Measurements from ENCODE around the gene SDHAF3.
A peak's percentile ranks its signal among the peaks of the same experiment; 100 is the strongest.
"Not testable (repeated sequence)": the region's sequence is repeated elsewhere in the genome, so short reads cannot be mapped to it uniquely, and the experiment has no call there.

SDHAF3 gene

GRCh38 chr7:97126483-97127171 is 9.1 kb downstream of the SDHAF3 start:
- DNase-seq: no peak

GRCh38 chr7:97128736-97129135 is 11.2 kb downstream of the SDHAF3 start:
- DNase-seq: no peak

- DNase-seq: no peak
Measured at GRCh38 chr7:97130417-97131139, 13.1 kb downstream of the SDHAF3 start.

- no peak for DNase-seq
Measured at GRCh38 chr7:97133159-97133558, 15.7 kb downstream of the SDHAF3 start.

DNA sequence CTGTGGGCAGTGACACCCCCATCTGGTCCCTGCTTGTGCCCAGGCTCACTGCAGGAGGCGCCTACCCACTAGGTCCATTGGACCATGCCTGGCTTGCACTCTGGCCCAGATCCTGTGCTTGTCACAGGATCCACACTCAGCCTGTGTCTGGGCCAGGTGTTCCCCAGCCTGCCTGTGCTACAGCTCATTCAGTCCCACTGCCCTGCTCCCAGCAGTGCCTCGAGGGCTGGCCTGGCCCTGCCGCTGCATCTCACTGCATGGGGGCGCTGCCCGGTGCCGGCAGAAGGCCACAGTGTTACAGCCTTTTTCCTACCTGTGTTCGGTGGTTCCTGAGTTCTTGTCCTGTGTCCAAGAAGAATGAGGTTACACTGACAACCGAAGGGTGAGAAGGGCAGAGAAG is 21.3 kb downstream of the SDHAF3 start:
- no peak for DNase-seq

GRCh38 chr7:97145068-97145467 is 27.6 kb downstream of the SDHAF3 start:
- peak in 1 of 2 donors; percentile 34 for DNase-seq

GRCh38 chr7:97149843-97150242 is 32.3 kb downstream of the SDHAF3 start:
- no peak for DNase-seq

DNA sequence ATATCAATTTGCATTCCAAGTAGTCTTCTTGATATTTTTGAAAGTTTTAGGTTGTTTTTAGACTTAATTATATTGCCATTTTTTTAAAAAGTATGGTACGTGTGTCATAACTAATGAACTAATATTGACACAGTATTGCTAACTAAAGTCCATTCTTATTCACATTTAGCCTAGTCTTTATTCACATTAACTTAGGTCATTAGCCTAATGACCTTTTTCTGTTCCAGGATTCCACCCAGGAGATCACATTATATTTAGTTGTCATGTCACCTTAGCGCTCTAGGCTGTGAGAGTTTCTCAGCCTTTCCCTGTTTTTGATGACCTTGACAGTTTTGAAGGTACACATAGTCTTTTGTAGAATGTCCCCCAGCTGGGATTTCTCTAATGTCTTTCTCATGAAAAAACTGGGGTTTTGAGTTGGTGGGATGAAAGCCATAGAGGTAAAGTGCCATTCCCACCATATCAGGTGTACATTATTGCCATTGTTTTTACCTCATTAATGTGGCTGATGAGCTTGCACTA is 38.5 kb downstream of the SDHAF3 start:
- DNase-seq: no peak

DNA sequence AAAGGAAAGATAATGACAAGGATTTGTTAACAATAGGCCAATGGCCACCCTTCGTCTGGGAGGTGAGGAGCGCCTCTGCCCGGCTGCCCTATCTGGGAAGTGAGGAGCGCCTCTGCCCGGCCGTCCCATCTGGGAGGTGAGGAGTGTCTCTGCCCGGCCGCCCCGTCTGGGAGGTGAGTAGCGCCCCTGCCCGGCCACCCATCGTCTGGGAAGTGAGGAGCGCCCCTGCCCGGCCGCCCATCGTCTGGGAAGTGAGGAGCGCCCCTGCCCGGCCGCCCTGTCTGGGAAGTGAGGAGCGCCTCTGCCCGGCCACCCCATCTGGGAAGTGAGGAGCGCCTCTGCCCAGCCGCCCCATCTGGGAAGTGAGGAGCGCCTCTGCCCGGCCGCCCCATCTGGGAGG is 42.5 kb downstream of the SDHAF3 start:
- not testable (repeated sequence) for DNase-seq

DNA sequence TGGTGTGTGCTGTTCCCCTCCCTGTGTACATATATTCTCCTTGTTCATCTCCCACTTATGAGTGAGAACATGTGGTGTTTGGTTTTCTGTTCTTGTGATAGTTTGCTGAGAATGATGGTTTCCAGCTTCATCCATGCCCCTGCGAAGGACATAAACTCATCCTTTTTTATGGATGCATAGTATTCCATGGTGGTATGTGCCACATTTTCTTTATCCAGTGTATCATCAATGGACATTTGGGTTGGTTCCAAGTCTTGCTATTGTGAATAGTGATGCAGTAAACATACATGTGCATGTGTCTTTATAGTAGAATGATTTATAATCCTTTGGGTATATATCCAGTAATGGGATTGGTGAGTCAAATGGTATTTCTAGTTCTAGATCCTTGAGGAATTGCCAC is 44.1 kb downstream of the SDHAF3 start:
- DNase-seq: not testable (repeated sequence)

DNA sequence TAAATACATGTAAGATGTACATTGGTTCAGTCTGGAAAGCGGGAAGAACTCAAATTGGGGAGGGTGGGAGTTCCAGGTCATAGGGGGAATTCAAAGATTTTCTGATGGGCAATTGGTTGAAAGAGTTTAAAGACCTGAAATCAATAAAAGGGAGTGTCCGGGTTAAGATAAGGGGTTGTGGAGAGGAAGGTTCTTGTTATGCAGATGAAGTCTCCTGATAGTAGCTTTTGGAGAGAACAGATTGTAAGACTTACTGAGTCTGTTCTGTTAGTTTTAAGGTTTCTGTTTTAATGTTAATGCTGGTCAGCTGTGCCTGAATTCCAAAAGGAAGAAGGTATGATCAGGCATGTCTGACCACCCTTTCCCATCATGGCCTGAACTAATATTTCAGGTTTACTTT is 48.8 kb downstream of the SDHAF3 start:
- no peak for DNase-seq

GRCh38 chr7:97167176-97167575 is 49.7 kb downstream of the SDHAF3 start:
- DNase-seq: no peak

- no peak for DNase-seq
Measured at GRCh38 chr7:97167749-97168148, 50.3 kb downstream of the SDHAF3 start.

DNA sequence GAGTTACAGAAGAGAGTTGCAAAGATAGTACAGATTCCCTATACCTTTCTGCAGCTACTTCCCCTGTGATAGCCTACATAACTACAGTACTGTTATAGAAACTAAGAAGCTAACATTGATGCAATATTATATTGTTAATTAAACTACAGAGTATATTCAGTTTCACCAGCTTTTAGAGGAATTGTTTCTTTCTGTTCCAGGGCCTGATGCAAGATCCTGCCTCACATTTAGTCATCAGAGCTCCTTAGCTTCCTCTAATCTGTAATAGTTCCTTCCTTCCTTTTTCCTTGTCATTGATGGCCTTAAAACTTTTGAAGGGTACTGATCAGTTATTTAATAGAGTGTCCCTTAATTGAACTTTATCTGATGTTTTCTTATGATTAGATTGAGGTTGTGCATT is 56.8 kb downstream of the SDHAF3 start:
- DNase-seq: peak; percentile 3 to 7

GRCh38 chr7:97179454-97180104 is 62.1 kb downstream of the SDHAF3 start:
- DNase-seq: peak; percentile 46 to 62

DNA sequence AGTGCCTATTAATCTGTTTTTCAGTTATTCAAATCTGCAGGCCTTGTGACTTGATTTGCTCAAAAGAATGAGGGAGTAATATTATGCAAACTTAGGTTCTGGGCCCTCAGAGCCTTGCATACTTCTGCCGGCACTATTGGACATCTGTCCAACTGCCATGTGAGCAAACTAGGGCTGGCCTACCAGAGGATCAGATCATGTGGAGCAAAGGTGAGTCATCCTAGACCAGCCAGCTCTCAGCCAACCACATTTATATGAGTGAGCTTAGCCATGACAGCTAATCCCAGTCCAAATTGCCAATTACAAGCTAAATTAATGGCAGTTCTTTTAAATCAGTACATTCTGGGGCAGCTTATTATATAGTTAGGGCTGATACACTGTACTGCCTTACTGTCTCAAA is 69.6 kb downstream of the SDHAF3 start:
- DNase-seq: no peak

- DNase-seq: not testable (repeated sequence)
Measured at GRCh38 chr7:97196174-97196573, 78.7 kb downstream of the SDHAF3 start.

- DNase-seq: no peak
Measured at GRCh38 chr7:97198596-97198995, 81.1 kb downstream of the SDHAF3 start.

DNA sequence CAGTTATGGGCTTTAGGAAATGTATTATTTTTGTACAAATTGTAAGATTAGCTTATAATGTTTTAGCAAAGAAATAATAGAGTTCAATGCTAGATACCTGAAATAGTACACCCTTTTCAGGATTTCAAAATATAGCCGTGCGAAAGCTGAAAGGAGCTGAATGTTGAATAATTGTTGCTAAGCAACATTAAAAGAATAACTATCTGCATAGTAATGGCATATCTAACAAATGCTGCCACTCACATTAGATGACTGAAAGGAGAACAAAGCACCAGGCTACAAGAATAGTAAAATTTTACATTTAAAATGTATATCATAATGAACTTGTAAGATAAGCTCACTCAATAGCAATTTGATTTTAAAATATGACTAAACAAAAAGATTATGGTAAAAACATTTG is 82.5 kb downstream of the SDHAF3 start:
- DNase-seq: no peak

DNA sequence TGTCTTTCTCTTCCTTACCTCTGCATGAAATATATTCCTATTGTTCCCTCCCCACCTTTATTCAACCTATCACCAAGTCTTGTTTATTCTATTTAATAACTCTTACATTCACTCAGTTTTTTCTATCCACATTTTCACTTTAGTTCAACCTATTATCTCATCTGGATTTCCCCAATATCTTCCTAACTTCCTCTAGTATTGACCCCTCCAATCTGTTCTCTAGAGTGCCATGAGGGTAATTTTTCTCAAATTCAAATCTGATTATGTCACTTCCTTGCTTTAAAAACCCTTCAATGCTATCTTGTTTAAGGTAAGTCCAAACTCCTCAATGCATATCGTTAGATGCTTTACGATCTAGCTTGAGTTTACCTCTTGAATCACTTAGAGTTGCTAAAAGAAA is 86.5 kb downstream of the SDHAF3 start:
- DNase-seq: no peak

GRCh38 chr7:97204821-97205220 is 87.3 kb downstream of the SDHAF3 start:
- no peak for DNase-seq

DNA sequence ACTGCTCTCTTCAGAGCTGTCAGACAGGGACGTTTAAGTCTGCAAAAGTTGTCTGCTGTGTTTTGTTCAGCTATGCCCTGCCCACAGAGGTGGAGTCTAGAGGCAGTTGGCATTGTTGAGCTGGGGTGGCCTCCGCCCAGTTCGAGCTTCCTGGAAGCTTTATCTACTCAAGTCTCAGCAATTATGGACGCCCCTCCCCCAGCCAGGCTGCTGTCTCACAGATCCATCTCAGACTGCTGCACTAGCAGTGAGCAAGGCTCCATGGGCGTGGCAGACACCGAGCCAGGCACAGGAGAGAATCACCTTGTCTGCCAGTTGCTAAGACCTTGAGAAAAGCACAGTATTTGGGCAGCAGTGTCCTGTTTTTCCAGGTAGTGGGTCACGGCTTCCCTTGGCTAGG is 98.1 kb downstream of the SDHAF3 start:
- no peak for DNase-seq

DNA sequence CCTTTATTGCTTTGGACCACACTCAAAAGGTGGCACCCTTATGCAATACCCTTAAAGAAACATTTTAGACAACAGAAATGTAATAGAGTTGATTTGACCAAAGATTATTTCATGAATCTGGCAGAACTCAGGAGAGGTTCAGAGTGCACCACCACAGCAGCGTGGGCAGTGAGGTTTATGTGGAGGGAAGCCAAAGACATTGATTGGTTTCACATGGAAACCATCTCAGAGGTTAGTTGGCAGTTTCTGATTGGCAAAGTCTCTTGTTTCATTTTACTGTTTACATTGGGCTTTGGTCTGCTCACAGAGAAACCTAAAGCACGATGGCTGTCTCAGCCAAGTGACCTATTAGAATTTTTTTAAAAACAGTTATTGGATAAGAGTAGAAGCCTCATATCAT is 101.3 kb downstream of the SDHAF3 start:
- no peak for DNase-seq

GRCh38 chr7:97219237-97219636 is 101.7 kb downstream of the SDHAF3 start:
- DNase-seq: no peak

All from CD4-positive, alpha-beta T cell treated with Interferon alpha-2 for 1 hour (primary cell).